ENCODE data around the gene SERPINB3. TPM values are rescaled to one million over a fixed set of nuclear protein-coding genes. Genes with fewer than 3 reads are reported as not detected.

Gene SERPINB3
- total and polyA plus RNA-seq, 12 donors = 0.14 TPM; not detected in 11

DNA sequence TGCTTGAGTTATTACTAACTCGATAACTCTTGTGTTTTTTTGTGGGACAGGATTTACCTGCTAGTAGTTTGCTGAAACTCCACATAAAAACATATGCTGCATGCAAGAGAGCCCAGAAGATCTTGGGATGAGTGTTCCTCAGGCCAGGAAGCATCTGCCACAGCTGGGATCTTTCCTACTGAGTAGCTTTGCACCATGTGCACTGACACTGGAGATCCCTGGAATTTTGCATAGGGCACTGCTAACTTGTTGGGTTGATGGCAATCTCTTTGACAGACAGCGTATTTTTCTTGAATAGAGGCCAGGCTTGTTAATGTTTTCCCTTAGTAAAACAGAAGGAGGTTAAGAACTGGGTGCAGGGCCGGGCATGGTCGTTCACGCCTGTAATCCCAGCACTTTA lies 40.3 kb upstream of the SERPINB3 start:
- ATAC-seq (no peak), DNase-seq (no peak)
- intact Hi-C loops (cut with DNase I) = no loop called here
- no peaks in the 10 kb centered on the region for H3K27me3 ChIP-seq
- no peaks in the 10 kb centered on the region for H3K4me1 ChIP-seq
- H3K4me3 ChIP-seq = no peak overlapping the region
- no peaks in the 10 kb centered on the region for H3K36me3 ChIP-seq
- 71 to 74% methylated on average over 5 of the region's 5 CpGs for WGBS, 2 donors
- no peak overlapping the region for H3K27ac ChIP-seq
- H3K9me3 ChIP-seq = peaks cover 0 to 6% (median 0%) of the 10 kb centered on the region in 11 donors
- TF ChIP-seq, protein P1, sequence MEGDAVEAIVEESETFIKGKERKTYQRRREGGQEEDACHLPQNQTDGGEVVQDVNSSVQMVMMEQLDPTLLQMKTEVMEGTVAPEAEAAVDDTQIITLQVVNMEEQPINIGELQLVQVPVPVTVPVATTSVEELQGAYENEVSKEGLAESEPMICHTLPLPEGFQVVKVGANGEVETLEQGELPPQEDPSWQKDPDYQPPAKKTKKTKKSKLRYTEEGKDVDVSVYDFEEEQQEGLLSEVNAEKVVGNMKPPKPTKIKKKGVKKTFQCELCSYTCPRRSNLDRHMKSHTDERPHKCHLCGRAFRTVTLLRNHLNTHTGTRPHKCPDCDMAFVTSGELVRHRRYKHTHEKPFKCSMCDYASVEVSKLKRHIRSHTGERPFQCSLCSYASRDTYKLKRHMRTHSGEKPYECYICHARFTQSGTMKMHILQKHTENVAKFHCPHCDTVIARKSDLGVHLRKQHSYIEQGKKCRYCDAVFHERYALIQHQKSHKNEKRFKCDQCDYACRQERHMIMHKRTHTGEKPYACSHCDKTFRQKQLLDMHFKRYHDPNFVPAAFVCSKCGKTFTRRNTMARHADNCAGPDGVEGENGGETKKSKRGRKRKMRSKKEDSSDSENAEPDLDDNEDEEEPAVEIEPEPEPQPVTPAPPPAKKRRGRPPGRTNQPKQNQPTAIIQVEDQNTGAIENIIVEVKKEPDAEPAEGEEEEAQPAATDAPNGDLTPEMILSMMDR (IDR thresholded peaks at IDR 0.05) = no peak

DNA sequence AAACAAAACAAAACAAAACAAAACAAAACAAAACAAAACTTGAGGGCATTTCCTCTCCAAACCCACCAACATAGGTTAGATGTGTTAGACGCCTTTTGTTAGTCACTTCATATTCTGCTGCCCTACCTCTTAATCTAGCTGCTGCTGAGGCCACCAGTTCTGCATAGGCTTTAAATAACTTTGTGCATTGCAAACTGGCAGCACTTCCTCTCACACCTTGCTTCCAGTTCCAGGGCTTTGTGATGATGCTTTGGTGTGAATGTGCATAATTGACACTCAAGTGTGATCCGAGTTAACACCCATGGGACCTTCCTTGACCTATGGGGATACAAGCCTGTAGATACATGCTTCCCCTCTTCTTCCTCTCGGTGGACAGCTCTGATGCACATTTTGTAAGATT lies 38.8 kb upstream of the SERPINB3 start:
- Histone ChIP-seq H3K4me1 (no peaks in the 10 kb centered on the region), H3K27ac (no peak overlapping the region), H3K36me3 (no peaks in the 10 kb centered on the region), H3K27me3 (no peaks in the 10 kb centered on the region), H3K9me3 (peaks cover 0 to 6% (median 0%) of the 10 kb centered on the region in 11 donors), H3K4me3 (no peak overlapping the region)
- ATAC-seq (no peak), DNase-seq (no peak)
- 49 to 55% methylated on average over 3 of the region's 3 CpGs for WGBS, 2 donors
- intact Hi-C loops (cut with DNase I) = no loop called here
- TF ChIP-seq, protein P1 (IDR thresholded peaks at IDR 0.05) = no peak

DNA sequence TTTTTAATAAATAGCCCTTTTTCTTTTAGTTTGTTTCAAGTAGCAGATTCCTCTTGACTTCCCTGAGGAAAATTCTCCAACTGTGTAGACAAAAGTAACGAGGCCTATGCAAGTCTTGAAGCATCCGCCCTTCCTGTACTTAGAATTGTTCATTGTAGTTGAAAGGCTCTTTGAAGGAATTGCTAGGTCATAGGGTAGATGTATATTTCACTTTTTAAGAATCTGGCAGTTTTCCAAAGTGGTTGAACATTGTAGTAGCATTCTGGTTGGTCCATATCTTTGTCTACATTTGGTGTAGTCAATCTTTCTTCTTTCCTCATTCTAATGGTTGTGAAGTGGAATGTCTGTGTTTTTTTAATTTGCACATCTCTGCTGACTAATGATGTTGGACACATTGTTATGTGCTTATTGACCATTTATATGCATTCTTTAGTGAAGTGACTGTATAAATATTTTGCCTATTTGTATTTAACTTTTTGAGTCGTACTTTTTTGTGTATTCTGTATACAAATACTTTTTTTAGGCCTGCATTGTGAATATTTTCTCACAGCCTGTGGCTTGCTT lies 35.5 kb upstream of the SERPINB3 start:
- Histone ChIP-seq H3K4me3 (no peak overlapping the region), H3K36me3 (no peaks in the 10 kb centered on the region), H3K27ac (no peak overlapping the region), H3K4me1 (no peaks in the 10 kb centered on the region), H3K9me3 (peaks cover 0 to 17% (median 0%) of the 10 kb centered on the region in 11 donors), H3K27me3 (no peaks in the 10 kb centered on the region)
- TF ChIP-seq, protein P1 (IDR thresholded peaks at IDR 0.05) = no peak
- intact Hi-C loops (cut with DNase I) = no loop called here
- 57 to 62% methylated on average over 3 of the region's 3 CpGs for WGBS, 2 donors
- DNase-seq = no peak
- no peak for ATAC-seq

DNA sequence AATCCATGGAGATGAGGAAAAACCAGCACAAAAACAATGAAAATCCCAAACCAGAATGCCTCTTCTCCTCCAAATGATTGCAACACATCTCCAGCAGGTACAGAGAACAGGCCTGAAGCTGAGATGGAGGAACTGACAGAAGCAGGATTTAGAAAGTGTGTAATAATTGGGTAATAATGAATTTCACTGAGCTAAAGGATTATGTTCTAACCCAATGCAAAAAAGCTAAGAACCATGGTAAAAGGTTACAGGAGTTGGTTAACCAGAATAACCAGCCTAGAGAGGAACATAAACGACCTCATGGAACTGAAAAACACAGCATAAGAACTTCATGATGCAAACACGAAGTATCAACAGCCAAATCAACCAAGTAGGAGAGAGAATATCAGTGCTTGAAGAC lies 27.4 kb upstream of the SERPINB3 start:
- H3K27ac ChIP-seq = no peak overlapping the region
- peaks cover 0 to 33% (median 0%) of the 10 kb centered on the region in 11 donors for H3K9me3 ChIP-seq
- DNase-seq (no peak), ATAC-seq (no peak)
- WGBS, 2 donors = 49 to 55% methylated on average over 2 of the region's 2 CpGs
- H3K36me3 ChIP-seq = no peaks in the 10 kb centered on the region
- TF ChIP-seq, protein P1 (IDR thresholded peaks at IDR 0.05) = no peak
- H3K4me1 ChIP-seq = no peaks in the 10 kb centered on the region
- intact Hi-C loops (cut with DNase I) = no loop called here
- H3K27me3 ChIP-seq = no peaks in the 10 kb centered on the region
- no peak overlapping the region for H3K4me3 ChIP-seq
